K562 (cell line): ENCODE measurements around the gene PLK4.

Source experiments
- CEBPB ChIP-seq: fragments of 450-650 bp; IDR thresholded peaks from 2 replicates; pipeline ENCODE4 v1.6.1; 2016; ENCODE audit warnings: missing genetic modification characterization, missing compliant biosample characterization
- HNRNPL ChIP-seq: fragments of 200-400 bp; formaldehyde crosslinking; IDR thresholded peaks from 2 replicates; pipeline ENCODE4 v1.6.1; 2017; ENCODE audit warnings: low read depth, mild to moderate bottlenecking, low read length
- NCOA6 ChIP-seq: fragments of 450-650 bp; IDR thresholded peaks from 2 replicates; pipeline ENCODE4 v1.6.1; 2017; ENCODE audit warnings: mild to moderate bottlenecking
- POLR2A ChIP-seq: fragments of 450-650 bp; conservative IDR thresholded peaks from 2 replicates; pipeline ENCODE4 v1.6.1; 2016
- SRF ChIP-seq, 2 experiments: fragments of 250-450, 450-650 bp in 1 of 2; sonication (Bioruptor Pico) in 1 of 2; sonication (generic) in 1 of 2; formaldehyde crosslinking; IDR thresholded peaks; 2 replicates each; pipeline versions ENCODE4 v1.5.0 to v1.5.1; 2020 to 2022; ENCODE audit warnings: mild to moderate bottlenecking in 1 of 2, missing genetic modification reagents in 1 of 2
- SRSF1 ChIP-seq: fragments of 200-400 bp; formaldehyde crosslinking; IDR thresholded peaks from 2 replicates; pipeline ENCODE4 v1.6.1; 2017; ENCODE audit warnings: mild to moderate bottlenecking, low read depth, low read length, moderate library complexity
- YY1 ChIP-seq, 3 experiments: IDR thresholded peaks; 2 replicates each; pipeline ENCODE4 v1.6.1; 2011; ENCODE audit warnings: low read length in 2 of 3, mild to moderate bottlenecking in 2 of 3, moderate library complexity in 2 of 3, borderline replicate concordance in 1 of 3, control low read depth in 1 of 3, low read depth in 1 of 3; ENCODE audit not compliant: insufficient read depth in 3 of 3, insufficient replicate concordance in 2 of 3, control insufficient read depth in 1 of 3, insufficient read length in 1 of 3; ENCODE audit errors: extremely low read depth in 1 of 3
- ZEB2 ChIP-seq: fragments of 450-650 bp; IDR thresholded peaks from 2 replicates; pipeline ENCODE4 v1.6.1; 2016
- ZNF133 ChIP-seq: fragments of 250-450 bp; sonication (Bioruptor Pico); IDR thresholded peaks from 2 replicates; pipeline ENCODE4 v1.4.0; 2020; ENCODE audit warnings: mild to moderate bottlenecking
- ZSCAN29 ChIP-seq: fragments of 450-650 bp; IDR thresholded peaks from 2 replicates; pipeline ENCODE4 v1.6.1; 2017
- TF ChIP-seq, protein P1 (sequence below), 2 experiments: fragments of 450-650 bp; formaldehyde crosslinking in 1 of 2; IDR thresholded peaks; 2 replicates each; pipeline versions ENCODE4 v1.4.0 to v1.6.1; 2014 to 2020; ENCODE audit warnings: mild to moderate bottlenecking in 2 of 2, borderline replicate concordance in 1 of 2, low read depth in 1 of 2

DNA sequence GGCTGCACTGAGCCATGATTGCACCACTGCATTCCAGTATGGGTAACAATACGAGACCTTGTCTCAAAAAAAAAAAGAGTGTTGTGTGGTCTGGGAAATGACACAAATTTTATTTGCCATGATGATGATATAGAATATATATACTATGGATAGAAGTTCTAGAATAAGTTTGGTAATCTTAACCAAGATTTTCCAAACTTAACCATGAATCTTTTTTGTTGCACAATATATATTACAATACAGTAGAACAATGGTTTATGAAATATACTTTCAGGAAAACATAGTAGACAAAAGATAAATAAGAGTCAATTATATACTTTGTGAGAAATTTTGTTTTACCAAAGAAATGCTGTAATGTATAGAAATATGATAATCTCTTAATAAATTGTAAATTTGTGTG lies 49.5 kb downstream of the PLK4 start:
- TF ChIP-seq SRSF1 (no peak), POLR2A (no peak), ZEB2 (no peak), ZSCAN29 (no peak), SRF (CRISPR knock-in tag; IDR thresholded peaks at IDR 0.05) (no peak), YY1 (IDR thresholded peaks at IDR 0.05; ENCODE audit: borderline replicate concordance in 1 of 3, control insufficient read depth in 1 of 3, extremely low read depth in 1 of 3, insufficient read depth in 3 of 3, insufficient read length in 1 of 3, insufficient replicate concordance in 2 of 3, low read depth in 1 of 3, low read length in 2 of 3) (no peak), ZNF133 (CRISPR knock-in tag) (no peak), CEBPB (tag) (peak; percentile 61), HNRNPL (no peak), NCOA6 (no peak)
- TF ChIP-seq, protein P1, sequence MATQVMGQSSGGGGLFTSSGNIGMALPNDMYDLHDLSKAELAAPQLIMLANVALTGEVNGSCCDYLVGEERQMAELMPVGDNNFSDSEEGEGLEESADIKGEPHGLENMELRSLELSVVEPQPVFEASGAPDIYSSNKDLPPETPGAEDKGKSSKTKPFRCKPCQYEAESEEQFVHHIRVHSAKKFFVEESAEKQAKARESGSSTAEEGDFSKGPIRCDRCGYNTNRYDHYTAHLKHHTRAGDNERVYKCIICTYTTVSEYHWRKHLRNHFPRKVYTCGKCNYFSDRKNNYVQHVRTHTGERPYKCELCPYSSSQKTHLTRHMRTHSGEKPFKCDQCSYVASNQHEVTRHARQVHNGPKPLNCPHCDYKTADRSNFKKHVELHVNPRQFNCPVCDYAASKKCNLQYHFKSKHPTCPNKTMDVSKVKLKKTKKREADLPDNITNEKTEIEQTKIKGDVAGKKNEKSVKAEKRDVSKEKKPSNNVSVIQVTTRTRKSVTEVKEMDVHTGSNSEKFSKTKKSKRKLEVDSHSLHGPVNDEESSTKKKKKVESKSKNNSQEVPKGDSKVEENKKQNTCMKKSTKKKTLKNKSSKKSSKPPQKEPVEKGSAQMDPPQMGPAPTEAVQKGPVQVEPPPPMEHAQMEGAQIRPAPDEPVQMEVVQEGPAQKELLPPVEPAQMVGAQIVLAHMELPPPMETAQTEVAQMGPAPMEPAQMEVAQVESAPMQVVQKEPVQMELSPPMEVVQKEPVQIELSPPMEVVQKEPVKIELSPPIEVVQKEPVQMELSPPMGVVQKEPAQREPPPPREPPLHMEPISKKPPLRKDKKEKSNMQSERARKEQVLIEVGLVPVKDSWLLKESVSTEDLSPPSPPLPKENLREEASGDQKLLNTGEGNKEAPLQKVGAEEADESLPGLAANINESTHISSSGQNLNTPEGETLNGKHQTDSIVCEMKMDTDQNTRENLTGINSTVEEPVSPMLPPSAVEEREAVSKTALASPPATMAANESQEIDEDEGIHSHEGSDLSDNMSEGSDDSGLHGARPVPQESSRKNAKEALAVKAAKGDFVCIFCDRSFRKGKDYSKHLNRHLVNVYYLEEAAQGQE (IDR thresholded peaks at IDR 0.05; ENCODE audit: borderline replicate concordance), result no peak
- TF ChIP-seq, protein P1 (CRISPR knock-in tag; IDR thresholded peaks at IDR 0.05; ENCODE audit: low read depth), result no peak
